ENCODE data around the gene SPTLC1. TPM values are rescaled to one million over a fixed set of nuclear protein-coding genes. Genes with fewer than 3 reads are reported as not detected.

Gene SPTLC1, protein sequence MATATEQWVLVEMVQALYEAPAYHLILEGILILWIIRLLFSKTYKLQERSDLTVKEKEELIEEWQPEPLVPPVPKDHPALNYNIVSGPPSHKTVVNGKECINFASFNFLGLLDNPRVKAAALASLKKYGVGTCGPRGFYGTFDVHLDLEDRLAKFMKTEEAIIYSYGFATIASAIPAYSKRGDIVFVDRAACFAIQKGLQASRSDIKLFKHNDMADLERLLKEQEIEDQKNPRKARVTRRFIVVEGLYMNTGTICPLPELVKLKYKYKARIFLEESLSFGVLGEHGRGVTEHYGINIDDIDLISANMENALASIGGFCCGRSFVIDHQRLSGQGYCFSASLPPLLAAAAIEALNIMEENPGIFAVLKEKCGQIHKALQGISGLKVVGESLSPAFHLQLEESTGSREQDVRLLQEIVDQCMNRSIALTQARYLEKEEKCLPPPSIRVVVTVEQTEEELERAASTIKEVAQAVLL
- total RNA-seq (100 to 1,000 TPM in 1 of 2 donors, 10 to 100 TPM in 1; 77.1 to 104 TPM), polyA plus RNA-seq (ENCODE audit: insufficient read depth, low read depth, low replicate concordance) (71.6 TPM)
- long read RNA-seq, donor 1, transcript SPTLC1-201 (15 exons, 1,894 nt), result major isoform, 24 of 35 reads
- long read RNA-seq, donor 1, transcript SPTLC1-204 (3 exons, 490 nt), result minor isoform, 7 of 35 reads
- long read RNA-seq, donor 1, partial matches to known transcripts, result 0 of 35 reads
- long read RNA-seq, donor 1, other reads (novel, unspliced or antisense), result 0 of 35 reads
- long read RNA-seq, donor 2, transcript SPTLC1-201 (15 exons, 1,894 nt), result major isoform, 15 of 25 reads
- long read RNA-seq, donor 2, partial matches to known transcripts, result 5 of 25 reads
- long read RNA-seq, donor 2, other reads (novel, unspliced or antisense), result 0 of 25 reads

DNA sequence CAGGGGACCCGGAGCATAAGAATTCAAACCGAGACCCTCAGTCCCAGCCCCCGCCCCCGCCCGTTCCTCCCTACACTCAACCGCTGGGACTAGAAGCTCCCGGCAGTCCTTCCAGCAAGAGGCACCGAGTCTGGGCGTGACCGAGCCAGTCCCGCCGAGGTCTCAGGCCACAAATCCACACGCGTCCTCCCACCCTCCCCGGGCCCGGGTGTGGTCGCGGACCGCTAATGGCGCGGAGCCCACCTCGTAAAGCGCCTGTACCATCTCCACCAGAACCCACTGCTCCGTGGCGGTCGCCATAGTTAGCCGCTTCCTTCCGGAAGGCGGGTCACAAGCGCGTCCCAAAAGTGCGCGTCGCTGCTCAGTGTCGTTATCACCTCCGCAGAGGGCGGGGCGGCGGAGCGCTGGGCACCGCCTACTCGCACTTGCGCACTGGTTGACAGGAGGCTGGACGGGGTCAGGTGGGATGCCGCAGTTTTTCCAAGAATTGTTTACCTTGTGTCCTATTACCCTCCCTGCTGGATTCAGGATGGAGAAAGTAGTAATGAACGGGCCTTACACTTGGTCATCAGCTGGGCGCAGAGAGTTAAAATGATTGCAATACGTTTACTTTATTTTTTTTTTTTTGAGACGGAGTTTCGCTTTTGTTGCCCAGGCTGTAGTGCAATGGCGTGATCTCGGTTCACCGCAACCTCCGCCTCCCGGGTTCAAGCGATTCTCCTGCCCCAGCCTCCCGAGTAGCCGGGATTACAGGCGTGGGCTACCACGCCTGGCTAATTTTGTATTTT, at the start of gene SPTLC1:
SPTLC1 (minus strand) TSS at position 343 of the 788 bp plus-strand sequence; CDS start at position 300, 43 bp downstream.
- H3K27ac ChIP-seq, result peak within 1 kb of the TSS; percentile 71 to 88
- 0 to 1% methylated on average over 21 to 43 of the region's 60 CpGs for WGBS, 2 donors
- H3K27me3 ChIP-seq, result no peaks in the 10 kb centered on the region
- TF ChIP-seq POLR2A (IDR thresholded peaks at IDR 0.05), result peak; percentile 82
- TF ChIP-seq CTCF (IDR thresholded peaks at IDR 0.05), result no peak
- intact Hi-C loops (cut with DNase I; ENCODE audit: low total_unique reads), result no loop called here
- no peaks in the 10 kb centered on the region for H3K4me1 ChIP-seq
- H3K36me3 ChIP-seq (ENCODE audit: low read depth, missing control alignments), result no peaks in the 10 kb centered on the region
- DNase-seq, result peak; percentile 96
- peak within 1 kb of the TSS; percentile 85 to 91 for H3K4me3 ChIP-seq
- no peaks in the 10 kb centered on the region for H3K9me3 ChIP-seq

DNA sequence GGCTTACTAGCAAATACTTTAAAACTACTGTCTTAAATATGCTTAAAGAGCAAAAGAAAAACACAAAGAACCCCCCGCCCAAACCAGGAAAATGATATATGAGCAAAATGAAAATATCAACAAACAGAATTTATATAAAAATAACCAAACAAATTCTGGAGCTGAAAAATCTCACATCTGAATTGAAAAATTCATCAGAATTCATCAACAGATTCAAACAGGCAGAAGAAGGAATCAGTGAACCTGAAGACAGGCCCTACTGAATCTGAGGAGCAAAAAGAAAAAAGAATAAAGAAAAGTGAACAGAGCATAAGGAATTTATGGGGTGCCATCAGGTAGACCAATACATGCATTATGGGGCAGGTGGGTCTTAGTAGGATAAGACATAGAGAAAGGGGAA, 49.8 kb upstream of the SPTLC1 start:
- H3K4me3 ChIP-seq, result no peak overlapping the region
- no peaks in the 10 kb centered on the region for H3K36me3 ChIP-seq (ENCODE audit: low read depth, missing control alignments)
- no peak overlapping the region for H3K27ac ChIP-seq
- TF ChIP-seq POLR2A (IDR thresholded peaks at IDR 0.05), result no peak
- no peak for TF ChIP-seq CTCF (IDR thresholded peaks at IDR 0.05)
- no peaks in the 10 kb centered on the region for H3K27me3 ChIP-seq
- WGBS, 2 donors, result 100% methylated on average over 1 of the region's 1 CpG
- DNase-seq, result no peak
- H3K4me1 ChIP-seq, result no peaks in the 10 kb centered on the region
- H3K9me3 ChIP-seq, result no peaks in the 10 kb centered on the region
- intact Hi-C loops (cut with DNase I; ENCODE audit: low total_unique reads), result no loop called here

DNA sequence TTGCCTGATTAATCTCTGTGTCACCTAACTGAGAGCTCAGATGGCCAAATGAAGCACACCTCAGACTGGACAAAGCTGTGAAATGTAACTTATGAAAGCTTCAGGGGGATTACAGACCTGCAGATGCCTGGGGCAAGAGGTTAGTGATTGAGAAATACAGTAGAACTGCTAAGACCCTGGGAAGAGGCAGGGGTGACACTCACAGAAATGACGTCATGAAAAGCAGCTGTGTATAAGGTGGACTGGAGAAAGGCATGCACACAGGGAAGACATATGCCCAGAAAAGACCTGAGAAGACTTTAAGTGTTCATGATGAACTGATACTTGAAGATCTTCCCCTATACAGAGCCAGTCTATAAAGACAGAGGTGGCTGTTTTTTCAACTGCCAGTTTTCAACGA, 49.3 kb upstream of the SPTLC1 start:
- no peaks in the 10 kb centered on the region for H3K4me1 ChIP-seq
- intact Hi-C loops (cut with DNase I; ENCODE audit: low total_unique reads), result no loop called here
- H3K36me3 ChIP-seq (ENCODE audit: low read depth, missing control alignments), result no peaks in the 10 kb centered on the region
- no peaks in the 10 kb centered on the region for H3K9me3 ChIP-seq
- no peak for TF ChIP-seq CTCF (IDR thresholded peaks at IDR 0.05)
- H3K27me3 ChIP-seq, result no peaks in the 10 kb centered on the region
- no peak for DNase-seq
- WGBS, 2 donors, result 80 to 92% methylated on average over 2 of the region's 2 CpGs
- no peak overlapping the region for H3K27ac ChIP-seq
- no peak overlapping the region for H3K4me3 ChIP-seq

DNA sequence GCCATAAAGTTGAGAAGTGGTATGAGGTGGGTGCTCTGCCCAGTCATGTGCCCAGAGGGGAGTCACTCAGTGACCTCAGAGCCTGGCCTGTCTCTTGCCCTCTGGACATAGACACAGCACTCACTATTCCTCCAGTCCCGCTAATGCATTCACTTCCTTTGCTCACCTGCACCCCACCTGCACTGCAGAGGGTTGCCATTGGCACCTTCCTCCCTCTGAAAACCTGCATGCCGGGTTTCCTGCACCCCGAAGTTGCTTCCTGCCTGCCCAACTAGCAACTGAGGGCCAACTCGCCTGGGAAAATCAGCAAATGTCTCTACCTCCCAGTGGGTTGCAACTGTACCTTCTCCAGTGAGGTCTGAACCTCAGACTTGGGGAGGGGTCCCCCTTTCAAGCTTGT, 48.1 kb upstream of the SPTLC1 start:
- no peaks in the 10 kb centered on the region for H3K27me3 ChIP-seq

More for the DNA sequence above, 48.1 kb upstream of the SPTLC1 start:
- intact Hi-C loops (cut with DNase I; ENCODE audit: low total_unique reads), result no loop called here
- no peak for DNase-seq
- Histone ChIP-seq H3K4me1 (no peaks in the 10 kb centered on the region), H3K27ac (no peak overlapping the region), H3K36me3 (ENCODE audit: low read depth, missing control alignments) (no peaks in the 10 kb centered on the region), H3K4me3 (no peak overlapping the region), H3K9me3 (no peaks in the 10 kb centered on the region)
- WGBS, 2 donors, result 80 to 86% methylated on average over 4 of the region's 4 CpGs
- no peak for TF ChIP-seq POLR2A (IDR thresholded peaks at IDR 0.05)
- TF ChIP-seq CTCF (IDR thresholded peaks at IDR 0.05), result no peak

Data from testis (tissue), 5 donors.